Lower lobe of right lung (tissue), 2 donors: ENCODE results near the gene STK32C. TPM values are rescaled to one million over a fixed set of nuclear protein-coding genes. Genes with fewer than 3 reads are reported as not detected.

Experiments used
- ATAC-seq, 2 donors: fragments of 200-7000 bp; cut with Tn5 transposase; one replicate each; pipeline ENCODE4 v1.9.1; 2020 to 2022; ENCODE audit warnings: mild to moderate bottlenecking in 2 of 2, moderate library complexity in 2 of 2
- DNase-seq: peaks from one replicate; pipeline ENCODE4 v3.0.0-alpha.2; 2020
- H3K27ac ChIP-seq: fragments of 200-600 bp; one replicate; pipeline ENCODE4 v1.8.0; 2022
- H3K27me3 ChIP-seq: fragments of 200-600 bp; one replicate; pipeline ENCODE4 v1.8.0; 2022; ENCODE audit warnings: low read depth
- H3K36me3 ChIP-seq: fragments of 200-600 bp; one replicate; pipeline ENCODE4 v1.8.0; 2022; ENCODE audit warnings: mild to moderate bottlenecking
- H3K4me1 ChIP-seq: fragments of 200-600 bp; one replicate; pipeline ENCODE4 v1.8.0; 2022
- H3K4me3 ChIP-seq: fragments of 200-600 bp; one replicate; pipeline ENCODE4 v1.8.0; 2022; ENCODE audit warnings: mild to moderate bottlenecking
- H3K9me3 ChIP-seq: fragments of 200-600 bp; one replicate; pipeline ENCODE4 v1.8.0; 2022
- intact Hi-C: fragments of 100-400 bp; cut with DNase I; formaldehyde crosslinking; loops from one replicate; pipeline ENCODE4 v1.11.0; 2022
- total RNA-seq: library from RNA; stranded (reverse); fragmentation: NEBNext Ultra II Directional; extraction: Animal tissue kit (Norgen Biotek cat#: 25700); gene quantifications from one replicate; pipeline ENCODE4 v1.2.1, GENCODE V29; 2021
- TF ChIP-seq, protein P1 (sequence below): fragments of 200-600 bp; IDR thresholded peaks from one replicate; pipeline ENCODE4 v1.8.0; 2022; ENCODE audit warnings: antibody characterized with exemption, mild to moderate bottlenecking
- donor health status: DM: no; HTN: yes; CAD: no; lungs with severe emphysema.

Gene STK32C
- total RNA-seq, 1 donor from 2014 or later = 14.1 TPM

DNA sequence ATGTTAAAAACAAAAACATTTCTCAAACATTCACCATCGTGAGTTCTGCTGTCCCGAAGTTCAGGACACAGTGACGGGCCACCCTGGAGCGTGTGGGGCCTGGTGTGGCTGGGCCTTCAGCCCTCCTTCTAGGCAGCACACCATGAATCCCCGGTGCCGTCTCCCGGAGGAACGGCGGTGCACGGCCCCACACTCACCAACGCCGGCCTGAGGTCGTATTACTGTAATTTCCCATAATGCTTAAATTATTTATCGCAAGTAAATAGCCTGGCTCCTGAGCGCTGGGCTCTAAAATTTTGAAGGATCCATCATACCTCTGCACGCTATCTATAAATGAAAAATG lies 1.4 kb downstream of the STK32C start:
- Histone ChIP-seq H3K36me3 (no peaks in the 10 kb centered on the region), H3K9me3 (no peaks in the 10 kb centered on the region), H3K4me1 (peaks cover 16% of the 10 kb centered on the region), H3K27me3 (no peaks in the 10 kb centered on the region), H3K4me3 (no peak overlapping the region), H3K27ac (no peak overlapping the region)
- intact Hi-C loops = no loop called here
- DNase-seq = peak; percentile 44
- ATAC-seq = no peak
- TF ChIP-seq, protein P1, sequence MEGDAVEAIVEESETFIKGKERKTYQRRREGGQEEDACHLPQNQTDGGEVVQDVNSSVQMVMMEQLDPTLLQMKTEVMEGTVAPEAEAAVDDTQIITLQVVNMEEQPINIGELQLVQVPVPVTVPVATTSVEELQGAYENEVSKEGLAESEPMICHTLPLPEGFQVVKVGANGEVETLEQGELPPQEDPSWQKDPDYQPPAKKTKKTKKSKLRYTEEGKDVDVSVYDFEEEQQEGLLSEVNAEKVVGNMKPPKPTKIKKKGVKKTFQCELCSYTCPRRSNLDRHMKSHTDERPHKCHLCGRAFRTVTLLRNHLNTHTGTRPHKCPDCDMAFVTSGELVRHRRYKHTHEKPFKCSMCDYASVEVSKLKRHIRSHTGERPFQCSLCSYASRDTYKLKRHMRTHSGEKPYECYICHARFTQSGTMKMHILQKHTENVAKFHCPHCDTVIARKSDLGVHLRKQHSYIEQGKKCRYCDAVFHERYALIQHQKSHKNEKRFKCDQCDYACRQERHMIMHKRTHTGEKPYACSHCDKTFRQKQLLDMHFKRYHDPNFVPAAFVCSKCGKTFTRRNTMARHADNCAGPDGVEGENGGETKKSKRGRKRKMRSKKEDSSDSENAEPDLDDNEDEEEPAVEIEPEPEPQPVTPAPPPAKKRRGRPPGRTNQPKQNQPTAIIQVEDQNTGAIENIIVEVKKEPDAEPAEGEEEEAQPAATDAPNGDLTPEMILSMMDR = no peak

DNA sequence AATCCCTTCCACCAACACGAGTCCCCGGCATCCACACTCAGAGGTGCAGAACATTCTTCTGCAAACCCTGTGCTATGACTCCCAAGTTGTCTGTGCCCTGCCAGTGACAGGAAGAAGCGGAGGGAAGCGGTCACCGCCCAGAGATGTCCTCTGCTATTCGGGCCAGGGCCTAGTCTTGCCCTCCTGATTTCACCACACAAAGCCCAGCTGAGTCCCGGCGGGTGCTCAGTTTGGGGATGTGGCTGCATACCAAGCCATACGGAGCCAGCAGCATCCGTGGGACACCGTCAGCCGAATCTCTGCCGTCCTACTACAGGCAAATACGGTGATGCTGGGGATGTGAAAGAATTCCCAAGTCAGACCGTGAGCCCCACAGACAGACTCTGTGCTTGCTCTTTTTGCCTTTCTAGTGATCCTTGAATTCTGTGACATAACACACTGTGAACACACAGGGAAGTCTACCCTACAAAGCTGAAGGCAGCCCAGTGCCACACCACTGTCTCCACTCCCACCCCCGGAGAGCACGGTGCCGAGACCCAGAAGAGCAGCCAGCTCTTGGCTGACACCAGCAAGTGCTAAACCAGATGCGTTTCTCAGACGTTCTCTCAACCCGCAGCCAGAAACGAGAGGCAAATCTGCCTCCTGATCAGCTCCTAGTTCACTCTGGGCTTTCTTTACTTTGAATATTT lies 2.0 kb downstream of the STK32C start:
- intact Hi-C loops = no loop called here
- Histone ChIP-seq H3K27me3 (no peaks in the 10 kb centered on the region), H3K36me3 (no peaks in the 10 kb centered on the region), H3K27ac (no peak overlapping the region), H3K4me1 (peaks cover 16% of the 10 kb centered on the region), H3K9me3 (no peaks in the 10 kb centered on the region), H3K4me3 (no peak overlapping the region)
- TF ChIP-seq, protein P1 = no peak
- peak; percentile 25 for DNase-seq
- ATAC-seq = no peak

DNA sequence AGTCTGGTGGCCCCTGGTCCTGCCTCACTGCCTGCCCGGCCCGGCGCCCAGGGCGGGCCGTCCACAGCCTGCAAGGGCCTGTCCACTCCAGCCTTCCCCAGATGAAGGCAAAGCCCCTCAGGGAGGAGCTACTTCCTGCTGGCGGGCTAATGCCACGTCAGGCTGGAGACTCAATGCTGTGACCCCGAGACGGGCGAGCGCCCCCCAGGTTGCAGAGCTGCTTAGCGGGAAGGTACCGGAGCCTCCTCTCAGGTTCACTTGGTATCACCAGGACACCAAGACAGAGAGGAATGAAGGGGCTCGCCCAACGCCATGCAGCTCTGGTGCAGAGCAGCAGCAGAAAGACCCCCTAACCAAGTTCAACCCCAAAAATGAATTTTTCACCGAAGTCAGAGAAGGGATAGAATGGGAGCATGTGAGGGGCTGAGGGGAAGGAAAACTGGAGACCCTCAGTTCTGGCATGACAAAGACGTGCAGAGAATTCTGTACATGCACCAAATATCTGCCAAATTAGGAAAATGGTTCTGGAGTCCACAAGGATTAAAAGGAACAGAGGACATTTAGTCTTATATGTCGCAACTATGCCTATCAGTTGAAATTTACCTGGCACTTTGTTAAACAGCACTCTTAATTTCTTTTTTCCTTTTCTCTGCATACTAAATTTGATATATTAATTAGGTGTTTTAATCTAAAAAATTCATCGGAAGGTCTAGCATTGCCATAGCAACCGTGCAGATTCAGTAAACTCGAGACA lies 2.8 kb downstream of the STK32C start:
- TF ChIP-seq, protein P1 = no peak
- H3K27ac ChIP-seq = no peak overlapping the region
- intact Hi-C loops = no loop called here
- peaks cover 16% of the 10 kb centered on the region for H3K4me1 ChIP-seq
- no peaks in the 10 kb centered on the region for H3K9me3 ChIP-seq
- peak; percentile 34 for DNase-seq
- no peaks in the 10 kb centered on the region for H3K27me3 ChIP-seq
- no peaks in the 10 kb centered on the region for H3K36me3 ChIP-seq
- H3K4me3 ChIP-seq = no peak overlapping the region
- ATAC-seq = no peak

DNA sequence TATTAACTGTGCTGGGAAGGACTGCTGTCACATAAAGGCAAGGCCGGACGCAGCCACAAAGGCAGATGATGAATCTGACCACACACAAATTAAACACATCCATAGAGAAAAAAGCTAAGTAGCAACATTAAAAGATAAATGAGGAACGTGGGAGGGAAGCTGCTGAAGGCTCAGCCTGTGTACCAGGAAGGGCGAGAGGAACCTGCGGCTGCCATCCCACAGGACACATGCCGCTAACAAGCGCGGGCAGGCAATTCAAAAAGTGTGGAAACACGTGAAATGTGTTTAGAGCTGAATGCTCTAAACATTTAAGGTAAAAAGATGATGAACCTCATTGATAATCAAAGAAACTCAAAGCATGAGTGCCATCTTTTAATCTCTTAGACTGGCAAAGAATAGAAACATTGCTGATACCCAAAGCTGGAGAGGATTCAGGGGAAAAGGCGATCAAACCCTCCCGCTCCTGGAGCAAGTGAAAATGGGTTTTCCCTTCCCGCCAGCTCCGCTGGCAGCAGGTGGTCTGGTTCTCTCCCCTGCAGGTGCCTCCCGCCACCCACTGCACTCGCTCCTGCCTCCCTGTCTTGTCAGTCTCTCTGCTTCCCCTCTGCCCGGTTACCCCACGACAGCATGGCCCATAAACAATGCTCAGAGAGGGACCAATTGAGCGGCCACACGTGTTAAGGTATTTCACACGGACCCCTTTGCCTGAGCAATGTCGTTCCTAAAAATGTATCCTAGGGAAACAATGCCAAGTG lies 4.2 kb downstream of the STK32C start:
- H3K27me3 ChIP-seq = no peaks in the 10 kb centered on the region
- no peak overlapping the region for H3K4me3 ChIP-seq
- H3K27ac ChIP-seq = no peak overlapping the region
- no peak for ATAC-seq
- intact Hi-C loops = no loop called here
- peak; percentile 16 for DNase-seq
- TF ChIP-seq, protein P1 = no peak
- H3K4me1 ChIP-seq = peaks cover 10% of the 10 kb centered on the region
- H3K36me3 ChIP-seq = no peaks in the 10 kb centered on the region
- no peaks in the 10 kb centered on the region for H3K9me3 ChIP-seq

DNA sequence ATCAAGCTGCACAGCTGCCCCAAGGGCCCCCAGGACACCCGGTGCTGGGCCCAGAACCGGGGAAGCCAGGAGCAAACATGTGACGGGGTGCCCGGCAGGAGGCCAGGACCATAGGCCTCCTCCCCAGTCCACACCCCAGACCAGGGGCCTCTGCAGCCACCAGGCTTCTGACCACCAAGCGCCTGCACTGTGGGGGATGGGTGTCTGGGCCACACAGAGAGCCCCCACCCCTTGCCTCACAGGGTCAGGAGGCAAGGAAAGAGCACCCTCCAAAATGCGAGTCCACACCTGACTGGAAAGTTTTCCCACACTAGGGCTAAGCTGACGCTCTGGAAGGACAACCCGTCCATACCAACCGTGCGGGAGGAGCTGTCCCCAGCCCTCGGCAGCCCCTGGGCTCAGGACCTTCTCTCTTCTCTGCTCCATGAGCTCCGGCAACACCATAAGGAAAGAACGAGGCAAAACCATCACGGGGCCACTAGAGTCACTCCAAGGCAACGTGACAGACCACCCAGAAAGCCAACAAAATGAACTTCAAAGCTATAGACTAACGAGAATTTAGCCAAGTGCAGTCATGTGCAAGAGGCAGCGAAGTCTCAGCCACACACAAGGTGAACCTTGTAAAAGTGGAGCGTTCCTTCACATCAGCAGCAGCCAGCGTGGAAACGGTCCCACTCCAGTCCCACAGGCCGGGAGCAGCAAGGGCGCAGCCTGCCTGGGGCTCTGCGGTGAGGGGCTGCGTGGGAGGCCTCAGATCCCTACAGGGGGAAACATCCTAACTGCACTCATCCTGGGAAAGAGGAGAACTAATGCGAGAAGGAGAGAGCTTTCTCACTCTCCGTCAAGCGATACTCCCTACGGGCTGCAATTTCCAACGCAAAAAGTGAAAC lies 5.1 kb downstream of the STK32C start:
- H3K9me3 ChIP-seq = no peaks in the 10 kb centered on the region
- H3K27me3 ChIP-seq = no peaks in the 10 kb centered on the region
- H3K4me3 ChIP-seq = no peak overlapping the region
- TF ChIP-seq, protein P1 = no peak
- ATAC-seq (no peak), DNase-seq (peak; percentile 26)
- H3K4me1 ChIP-seq = peaks cover 10% of the 10 kb centered on the region
- intact Hi-C loops = no loop called here
- no peaks in the 10 kb centered on the region for H3K36me3 ChIP-seq
- H3K27ac ChIP-seq = no peak overlapping the region
